ENCODE data around the gene SFTPD.

- TF ChIP-seq CTCF (conservative IDR thresholded peaks at IDR 0.05; ENCODE audit: low read depth, low read length) (no peak), EZH2 (IDR thresholded peaks at IDR 0.05; ENCODE audit: borderline replicate concordance, low read depth, low read length, poor library complexity, severe bottlenecking) (no peak)
Observed at GRCh38 chr10:79930267-79930666, 18.6 kb downstream of the SFTPD start.

Measured in A673 (cell line).